Inflammatory macrophage treated with lipopolysaccharide for 1 hour (primary cell): ENCODE data around the gene FGFR1OP2.
"Not testable (repeated sequence)": the region's sequence is repeated elsewhere in the genome, so short reads cannot be mapped to it uniquely, and the experiment has no call there.

ENCODE experiments used
- DNase-seq, 2 donors: peaks; one replicate each; pipeline ENCODE4 v3.0.0-alpha.2; 2020 to 2022

Gene FGFR1OP2

GRCh38 chr12:26937863-26938700 is at the start of gene FGFR1OP2, which contains the start of gene INTS13:
Gene FGFR1OP2 (plus strand): TSS chr12:26938470. CDS start chr12:26954159, 15,689 bp downstream.
Gene INTS13 (minus strand): TSS chr12:26937981. CDS start chr12:26936803, 1,178 bp downstream.
- peak; percentile 97 to 99 for DNase-seq

- DNase-seq = no peak
Measured at GRCh38 chr12:26890784-26891183, 47.5 kb upstream of the FGFR1OP2 start.

- DNase-seq = no peak
Measured at GRCh38 chr12:26891704-26892103, 46.6 kb upstream of the FGFR1OP2 start.

- no peak for DNase-seq
Measured at GRCh38 chr12:26895672-26896071, 42.6 kb upstream of the FGFR1OP2 start.

- DNase-seq = no peak
Measured at GRCh38 chr12:26896913-26897312, 41.4 kb upstream of the FGFR1OP2 start.

- DNase-seq = not testable (repeated sequence)
Measured at GRCh38 chr12:26903396-26903795, 34.9 kb upstream of the FGFR1OP2 start.

- no peak for DNase-seq
Measured at GRCh38 chr12:26906024-26906423, 32.2 kb upstream of the FGFR1OP2 start.

- no peak for DNase-seq
Measured at GRCh38 chr12:26906704-26907103, 31.6 kb upstream of the FGFR1OP2 start.

GRCh38 chr12:26918321-26919215 is 19.7 kb upstream of the FGFR1OP2 start:
- no peak for DNase-seq

- DNase-seq = no peak
Measured at GRCh38 chr12:26919216-26919555, 19.1 kb upstream of the FGFR1OP2 start.

GRCh38 chr12:26921886-26922285 is 16.4 kb upstream of the FGFR1OP2 start:
- no peak for DNase-seq

GRCh38 chr12:26928661-26929060 is 9.6 kb upstream of the FGFR1OP2 start:
- no peak for DNase-seq

- DNase-seq = no peak
Measured at GRCh38 chr12:26929590-26929989, 8.7 kb upstream of the FGFR1OP2 start.

- DNase-seq = no peak
Measured at GRCh38 chr12:26935636-26936378, 2.5 kb upstream of the FGFR1OP2 start.

- DNase-seq = peak in 1 of 2 donors; percentile 29
Measured at GRCh38 chr12:26936559-26937442, 1.5 kb upstream of the FGFR1OP2 start.

GRCh38 chr12:26937443-26937862 is 817 bp upstream of the FGFR1OP2 start:
- no peak for DNase-seq

GRCh38 chr12:26938701-26939062 is 412 bp downstream of the FGFR1OP2 start:
- peak in 1 of 2 donors; percentile 30 for DNase-seq

- DNase-seq = no peak
Measured at GRCh38 chr12:26939192-26939832, 1.0 kb downstream of the FGFR1OP2 start.

GRCh38 chr12:26939953-26940352 is 1.7 kb downstream of the FGFR1OP2 start:
- DNase-seq = no peak

GRCh38 chr12:26940516-26941214 is 2.4 kb downstream of the FGFR1OP2 start:
- DNase-seq = peak in 1 of 2 donors; percentile 55

- no peak for DNase-seq
Measured at GRCh38 chr12:26941215-26941594, 2.9 kb downstream of the FGFR1OP2 start.
